Ectodermal cell (in vitro differentiated cells): ENCODE data around the gene CPSF6.

Source experiments
- H3K27ac ChIP-seq: 2 replicates; pipeline ENCODE4 v1.7.0; 2013; ENCODE audit warnings: mild to moderate bottlenecking, low read depth, low read length; ENCODE audit not compliant: insufficient read depth, poor library complexity, severe bottlenecking
- H3K27me3 ChIP-seq: 2 replicates; pipeline ENCODE4 v1.7.0; 2013; ENCODE audit warnings: mild to moderate bottlenecking, low read length; ENCODE audit not compliant: insufficient read depth, control insufficient read depth, poor library complexity, severe bottlenecking
- H3K36me3 ChIP-seq: one replicate; pipeline ENCODE4 v1.7.0; 2013; ENCODE audit warnings: low read length; ENCODE audit not compliant: control insufficient read depth, insufficient read depth
- H3K4me1 ChIP-seq: one replicate; pipeline ENCODE4 v1.7.0; 2013; ENCODE audit warnings: low read length; ENCODE audit not compliant: control insufficient read depth, insufficient read depth
- H3K4me3 ChIP-seq: 2 replicates; pipeline ENCODE4 v1.7.0; 2013; ENCODE audit warnings: low read depth, low read length, control low read depth; ENCODE audit not compliant: insufficient read depth
- H3K9me3 ChIP-seq: 2 replicates; pipeline ENCODE4 v1.7.0; 2013; ENCODE audit warnings: mild to moderate bottlenecking, low read length, moderate library complexity; ENCODE audit not compliant: control insufficient read depth
- WGBS, 2 experiments: methylation state at CpG; one replicate each; pipeline ENCODE4 v1.1.7; 2013; ENCODE audit warnings: missing lambda C conversion rate in 2 of 2; 5-methylcytosine and 5-hydroxymethylcytosine counted together

The CPSF6 gene

DNA sequence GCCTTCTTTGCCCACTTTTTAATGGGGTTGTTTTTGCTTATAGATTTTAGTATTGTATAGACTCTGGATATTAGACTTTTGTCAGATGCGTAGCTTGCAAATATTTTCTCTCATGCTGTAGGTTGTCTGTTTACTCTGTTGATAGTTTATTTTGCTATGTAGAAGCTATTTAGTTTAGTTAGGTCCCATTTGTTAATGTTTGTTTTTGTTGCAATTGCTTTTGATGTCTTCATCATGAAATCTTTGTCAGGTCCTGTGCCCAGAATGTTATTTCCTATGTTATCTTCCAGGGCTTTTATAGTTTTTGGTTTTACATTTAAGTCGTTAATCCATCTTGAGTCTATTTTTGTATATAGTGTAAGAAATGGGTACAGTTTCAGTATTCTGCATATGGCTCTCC, 78.9 kb downstream of the CPSF6 start:
- Histone ChIP-seq H3K4me1 (no peaks in the 10 kb centered on the region), H3K36me3 (no peaks in the 10 kb centered on the region), H3K9me3 (no peaks in the 10 kb centered on the region), H3K27me3 (no peaks in the 10 kb centered on the region), H3K4me3 (no peak overlapping the region), H3K27ac (no peak overlapping the region)
- WGBS, 2 experiments = 93 to 95% methylated on average over 2 of the region's 2 CpGs

DNA sequence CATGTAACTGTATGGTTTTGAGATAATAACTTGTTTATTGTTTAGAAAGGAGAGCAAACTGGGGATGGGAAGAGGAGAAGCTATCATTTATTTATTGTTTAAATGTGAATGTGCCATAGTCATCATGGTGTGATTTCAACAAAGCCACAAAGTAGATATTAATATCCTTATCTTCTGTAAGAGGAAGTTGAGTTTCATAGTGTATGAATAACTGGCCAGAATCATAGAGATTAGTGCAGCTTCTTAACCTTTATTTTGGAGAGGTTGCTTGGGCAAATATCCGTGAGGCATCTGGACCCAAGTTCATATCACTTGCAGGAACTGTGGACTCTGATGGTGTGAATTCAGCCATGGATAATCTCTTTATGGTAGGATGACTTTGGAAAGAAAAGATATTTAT, 82.0 kb downstream of the CPSF6 start:
- no peaks in the 10 kb centered on the region for H3K4me1 ChIP-seq
- 95 to 99% methylated on average over 1 of the region's 1 CpG for WGBS, 2 experiments
- no peaks in the 10 kb centered on the region for H3K9me3 ChIP-seq
- H3K27ac ChIP-seq = no peak overlapping the region
- H3K36me3 ChIP-seq = no peaks in the 10 kb centered on the region
- no peak overlapping the region for H3K4me3 ChIP-seq
- H3K27me3 ChIP-seq = no peaks in the 10 kb centered on the region
